A549 (cell line): ENCODE measurements around the gene CFAP161.

Experiments
- CEBPB ChIP-seq, 2 experiments: fragments of >200 bp in 1 of 2; sonication (Bioruptor Twin) in 1 of 2; formaldehyde crosslinking in 1 of 2; IDR thresholded peaks; 2 replicates each; pipeline ENCODE4 v1.6.1; 2012 to 2016
- HOXA7 ChIP-seq: fragments of 250-450 bp; sonication (Bioruptor Pico); IDR thresholded peaks from 2 replicates; pipeline ENCODE4 v1.5.0; 2020; ENCODE audit warnings: mild to moderate bottlenecking, moderate library complexity
- KDM1A ChIP-seq: fragments of 200-600 bp; sonication (generic); IDR thresholded peaks from 2 replicates; pipeline ENCODE4 v1.6.1; 2016; ENCODE audit warnings: low read depth, mild to moderate bottlenecking
- MAFK ChIP-seq: fragments of 450-650 bp; IDR thresholded peaks from 2 replicates; pipeline ENCODE4 v1.6.1; 2014; ENCODE audit not compliant: partially characterized antibody
- MAZ ChIP-seq: fragments of 150-350 bp; IDR thresholded peaks from 2 replicates; pipeline ENCODE4 v1.6.1; 2014; ENCODE audit warnings: antibody characterized with exemption, low read depth, low read length, borderline replicate concordance
- RAD21 ChIP-seq, 2 experiments: fragments of >200 bp in 1 of 2; sonication (Bioruptor Twin) in 1 of 2; formaldehyde crosslinking in 1 of 2; IDR thresholded peaks in 1 of 2; conservative IDR thresholded peaks in 1 of 2; 2 replicates in 1 of 2; 3 replicates in 1 of 2; pipeline ENCODE4 v1.6.1; 2012 to 2018; ENCODE audit warnings: inconsistent platforms in 1 of 2
- SMC3 ChIP-seq: fragments of >200 bp; sonication (Bioruptor Twin); formaldehyde crosslinking; IDR thresholded peaks from 3 replicates; pipeline ENCODE4 v1.6.1; 2018; ENCODE audit warnings: inconsistent platforms
- TP53 ChIP-seq: fragments of 250-450 bp; sonication (Bioruptor Pico); IDR thresholded peaks from 2 replicates; pipeline ENCODE4 v1.5.0; 2021; ENCODE audit warnings: mild to moderate bottlenecking, moderate library complexity
- TF ChIP-seq, protein P1 (sequence below): fragments of >200 bp; sonication (Bioruptor Twin); formaldehyde crosslinking; IDR thresholded peaks from 3 replicates; pipeline ENCODE4 v1.5.1; 2016
- TF ChIP-seq, protein P2 (sequence below): fragments of 450-650 bp; IDR thresholded peaks from 2 replicates; pipeline ENCODE4 v1.6.1; 2014; ENCODE audit warnings: antibody characterized with exemption
- TF ChIP-seq, protein P3 (sequence below): fragments of 150-350 bp; IDR thresholded peaks from 2 replicates; pipeline ENCODE4 v1.6.1; 2014; ENCODE audit warnings: low read depth, mild to moderate bottlenecking, low read length
- TF ChIP-seq, protein P4 (sequence below): IDR thresholded peaks from 2 replicates; pipeline ENCODE4 v1.6.1; 2012; ENCODE audit warnings: low read depth, borderline replicate concordance
- TF ChIP-seq, protein P5 (sequence below): IDR thresholded peaks from 2 replicates; pipeline ENCODE4 v1.6.1; 2012

DNA sequence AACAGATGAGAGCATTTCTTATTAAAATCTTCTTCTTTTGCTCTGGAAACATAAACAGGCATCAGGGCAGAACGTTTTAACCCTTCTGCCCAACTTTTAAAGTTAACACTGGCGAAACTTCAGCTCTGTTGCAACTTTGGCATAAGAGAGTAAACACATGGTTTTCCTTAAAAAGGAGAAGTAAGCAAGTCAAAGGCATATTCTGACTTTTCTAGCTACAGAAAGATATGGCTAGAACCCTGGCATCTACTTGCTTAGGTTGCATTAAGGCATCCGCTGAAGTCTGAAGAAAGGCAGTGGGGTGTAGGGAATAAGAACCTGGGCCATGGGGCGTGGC lies 49.3 kb downstream of the CFAP161 start:
- TF ChIP-seq, protein P1, sequence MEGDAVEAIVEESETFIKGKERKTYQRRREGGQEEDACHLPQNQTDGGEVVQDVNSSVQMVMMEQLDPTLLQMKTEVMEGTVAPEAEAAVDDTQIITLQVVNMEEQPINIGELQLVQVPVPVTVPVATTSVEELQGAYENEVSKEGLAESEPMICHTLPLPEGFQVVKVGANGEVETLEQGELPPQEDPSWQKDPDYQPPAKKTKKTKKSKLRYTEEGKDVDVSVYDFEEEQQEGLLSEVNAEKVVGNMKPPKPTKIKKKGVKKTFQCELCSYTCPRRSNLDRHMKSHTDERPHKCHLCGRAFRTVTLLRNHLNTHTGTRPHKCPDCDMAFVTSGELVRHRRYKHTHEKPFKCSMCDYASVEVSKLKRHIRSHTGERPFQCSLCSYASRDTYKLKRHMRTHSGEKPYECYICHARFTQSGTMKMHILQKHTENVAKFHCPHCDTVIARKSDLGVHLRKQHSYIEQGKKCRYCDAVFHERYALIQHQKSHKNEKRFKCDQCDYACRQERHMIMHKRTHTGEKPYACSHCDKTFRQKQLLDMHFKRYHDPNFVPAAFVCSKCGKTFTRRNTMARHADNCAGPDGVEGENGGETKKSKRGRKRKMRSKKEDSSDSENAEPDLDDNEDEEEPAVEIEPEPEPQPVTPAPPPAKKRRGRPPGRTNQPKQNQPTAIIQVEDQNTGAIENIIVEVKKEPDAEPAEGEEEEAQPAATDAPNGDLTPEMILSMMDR = no peak
- no peak for TF ChIP-seq HOXA7 (CRISPR knock-in tag)
- no peak for TF ChIP-seq MAFK
- TF ChIP-seq CEBPB (IDR thresholded peaks at IDR 0.05) = no peak
- TF ChIP-seq, protein P2, sequence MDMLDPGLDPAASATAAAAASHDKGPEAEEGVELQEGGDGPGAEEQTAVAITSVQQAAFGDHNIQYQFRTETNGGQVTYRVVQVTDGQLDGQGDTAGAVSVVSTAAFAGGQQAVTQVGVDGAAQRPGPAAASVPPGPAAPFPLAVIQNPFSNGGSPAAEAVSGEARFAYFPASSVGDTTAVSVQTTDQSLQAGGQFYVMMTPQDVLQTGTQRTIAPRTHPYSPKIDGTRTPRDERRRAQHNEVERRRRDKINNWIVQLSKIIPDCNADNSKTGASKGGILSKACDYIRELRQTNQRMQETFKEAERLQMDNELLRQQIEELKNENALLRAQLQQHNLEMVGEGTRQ = no peak
- no peak for TF ChIP-seq SMC3
- no peak for TF ChIP-seq RAD21 (conservative IDR thresholded peaks at IDR 0.05 in 1 of 2, IDR thresholded peaks at IDR 0.05 in 1 of 2)
- no peak for TF ChIP-seq MAZ
- TF ChIP-seq, protein P3, sequence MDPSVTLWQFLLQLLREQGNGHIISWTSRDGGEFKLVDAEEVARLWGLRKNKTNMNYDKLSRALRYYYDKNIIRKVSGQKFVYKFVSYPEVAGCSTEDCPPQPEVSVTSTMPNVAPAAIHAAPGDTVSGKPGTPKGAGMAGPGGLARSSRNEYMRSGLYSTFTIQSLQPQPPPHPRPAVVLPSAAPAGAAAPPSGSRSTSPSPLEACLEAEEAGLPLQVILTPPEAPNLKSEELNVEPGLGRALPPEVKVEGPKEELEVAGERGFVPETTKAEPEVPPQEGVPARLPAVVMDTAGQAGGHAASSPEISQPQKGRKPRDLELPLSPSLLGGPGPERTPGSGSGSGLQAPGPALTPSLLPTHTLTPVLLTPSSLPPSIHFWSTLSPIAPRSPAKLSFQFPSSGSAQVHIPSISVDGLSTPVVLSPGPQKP = no peak
- TF ChIP-seq TP53 (CRISPR knock-in tag) = no peak
- no peak for TF ChIP-seq KDM1A
- TF ChIP-seq, protein P4, sequence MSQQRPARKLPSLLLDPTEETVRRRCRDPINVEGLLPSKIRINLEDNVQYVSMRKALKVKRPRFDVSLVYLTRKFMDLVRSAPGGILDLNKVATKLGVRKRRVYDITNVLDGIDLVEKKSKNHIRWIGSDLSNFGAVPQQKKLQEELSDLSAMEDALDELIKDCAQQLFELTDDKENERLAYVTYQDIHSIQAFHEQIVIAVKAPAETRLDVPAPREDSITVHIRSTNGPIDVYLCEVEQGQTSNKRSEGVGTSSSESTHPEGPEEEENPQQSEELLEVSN = no peak
- TF ChIP-seq, protein P5, sequence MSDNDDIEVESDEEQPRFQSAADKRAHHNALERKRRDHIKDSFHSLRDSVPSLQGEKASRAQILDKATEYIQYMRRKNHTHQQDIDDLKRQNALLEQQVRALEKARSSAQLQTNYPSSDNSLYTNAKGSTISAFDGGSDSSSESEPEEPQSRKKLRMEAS = no peak
